ENCODE results near the gene SLC25A51. TPM values are rescaled to one million over a fixed set of nuclear protein-coding genes. Genes with fewer than 3 reads are reported as not detected.

SLC25A51 gene
- total RNA-seq, result 32.5 and 33.0 TPM in 2 replicates
- long read RNA-seq, partial matches to known transcripts, result 1 of 6 reads
- long read RNA-seq, other reads (novel, unspliced or antisense), result 3 of 6 reads

- peak; percentile 92 for TF ChIP-seq CTCF (conservative IDR thresholded peaks at IDR 0.05)
- peaks cover 12% of the 10 kb centered on the region for H3K27me3 Mint-ChIP-seq (ENCODE audit: low read depth)
- H3K27ac Mint-ChIP-seq (ENCODE audit: unreplicated experiment), result peak within 1 kb of the TSS; percentile 96
- H3K4me3 Mint-ChIP-seq, result peak within 1 kb of the TSS; percentile 93
- H3K9me3 Mint-ChIP-seq, result no peaks in the 10 kb centered on the region
- H3K4me1 Mint-ChIP-seq, result peaks cover 23% of the 10 kb centered on the region
- DNase-seq (ENCODE audit: low read depth, low spot score), result peak; percentile 98
- no peaks in the 10 kb centered on the region for H3K36me3 Mint-ChIP-seq (ENCODE audit: low read depth)
These were observed at the start of gene SLC25A51 for GRCh38 chr9:37903647-37904444. Gene SLC25A51 (minus strand): TSS chr9:37904127. CDS start chr9:37888550, 15,577 bp downstream.

- no peak overlapping the region for H3K27ac Mint-ChIP-seq (ENCODE audit: unreplicated experiment)
- H3K27me3 Mint-ChIP-seq (ENCODE audit: low read depth), result no peaks in the 10 kb centered on the region
- DNase-seq (ENCODE audit: low read depth, low spot score), result no peak
- H3K4me3 Mint-ChIP-seq, result no peak overlapping the region
- no peaks in the 10 kb centered on the region for H3K9me3 Mint-ChIP-seq
- TF ChIP-seq CTCF (conservative IDR thresholded peaks at IDR 0.05), result no peak
- no peaks in the 10 kb centered on the region for H3K36me3 Mint-ChIP-seq (ENCODE audit: low read depth)
- H3K4me1 Mint-ChIP-seq, result peaks cover 5% of the 10 kb centered on the region
These were observed 49.4 kb upstream of the SLC25A51 start for GRCh38 chr9:37953206-37953774.

- no peak for DNase-seq (ENCODE audit: low read depth, low spot score)
- H3K27ac Mint-ChIP-seq (ENCODE audit: unreplicated experiment), result no peak overlapping the region
- no peak for TF ChIP-seq CTCF (conservative IDR thresholded peaks at IDR 0.05)
- no peaks in the 10 kb centered on the region for H3K36me3 Mint-ChIP-seq (ENCODE audit: low read depth)
- no peaks in the 10 kb centered on the region for H3K9me3 Mint-ChIP-seq
- H3K4me1 Mint-ChIP-seq, result peaks cover 5% of the 10 kb centered on the region
- H3K27me3 Mint-ChIP-seq (ENCODE audit: low read depth), result no peaks in the 10 kb centered on the region
- H3K4me3 Mint-ChIP-seq, result no peak overlapping the region
These were observed 48.8 kb upstream of the SLC25A51 start for GRCh38 chr9:37952731-37953130.

GRCh38 chr9:37951671-37952449, 47.9 kb upstream of the SLC25A51 start:
- no peak for TF ChIP-seq CTCF (conservative IDR thresholded peaks at IDR 0.05)
- H3K27me3 Mint-ChIP-seq (ENCODE audit: low read depth), result no peaks in the 10 kb centered on the region
- no peaks in the 10 kb centered on the region for H3K9me3 Mint-ChIP-seq
- no peak for DNase-seq (ENCODE audit: low read depth, low spot score)
- peaks cover 5% of the 10 kb centered on the region for H3K4me1 Mint-ChIP-seq
- no peaks in the 10 kb centered on the region for H3K36me3 Mint-ChIP-seq (ENCODE audit: low read depth)
- H3K4me3 Mint-ChIP-seq, result no peak overlapping the region
- H3K27ac Mint-ChIP-seq (ENCODE audit: unreplicated experiment), result no peak overlapping the region

- Mint-ChIP-seq H3K27ac (ENCODE audit: unreplicated experiment) (no peak overlapping the region), H3K27me3 (ENCODE audit: low read depth) (no peaks in the 10 kb centered on the region), H3K4me1 (peaks cover 5% of the 10 kb centered on the region), H3K9me3 (no peaks in the 10 kb centered on the region), H3K36me3 (ENCODE audit: low read depth) (no peaks in the 10 kb centered on the region), H3K4me3 (no peak overlapping the region)
- DNase-seq (ENCODE audit: low read depth, low spot score), result no peak
- no peak for TF ChIP-seq CTCF (conservative IDR thresholded peaks at IDR 0.05)
These were observed 46.6 kb upstream of the SLC25A51 start for GRCh38 chr9:37950561-37950960.

All from neural crest cell (in vitro differentiated cells).